Left hindlimb (tissue), 1 donor: ENCODE data around the gene ADAMTS3.
A peak's percentile ranks its signal among the peaks of the same experiment; 100 is the strongest.
"Not testable (repeated sequence)": the region's sequence is repeated elsewhere in the genome, so short reads cannot be mapped to it uniquely, and the experiment has no call there.

Experiments
- DNase-seq: peaks from one replicate; pipeline ENCODE4 v3.0.0-alpha.2; 2018

The ADAMTS3 gene

DNA sequence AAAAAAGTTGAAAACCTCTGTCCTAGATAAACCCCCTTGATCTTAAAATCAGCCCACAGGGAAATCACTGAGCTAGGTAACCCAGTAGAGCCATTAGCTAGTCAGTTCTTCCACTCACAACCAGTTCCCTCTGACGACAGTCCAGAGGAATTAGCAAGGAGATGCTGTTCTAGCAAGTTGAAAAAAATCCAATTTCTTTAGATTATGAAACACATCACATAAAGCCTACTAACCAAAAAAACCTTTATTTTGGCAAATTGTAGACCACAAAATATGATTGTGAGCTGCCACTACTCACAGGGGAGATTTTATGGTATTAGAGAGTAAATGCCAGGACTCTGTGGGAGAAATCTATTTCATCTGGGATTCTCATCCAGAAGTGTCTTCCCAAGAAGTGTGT, 22.6 kb downstream of the ADAMTS3 start:
- DNase-seq, result no peak

DNA sequence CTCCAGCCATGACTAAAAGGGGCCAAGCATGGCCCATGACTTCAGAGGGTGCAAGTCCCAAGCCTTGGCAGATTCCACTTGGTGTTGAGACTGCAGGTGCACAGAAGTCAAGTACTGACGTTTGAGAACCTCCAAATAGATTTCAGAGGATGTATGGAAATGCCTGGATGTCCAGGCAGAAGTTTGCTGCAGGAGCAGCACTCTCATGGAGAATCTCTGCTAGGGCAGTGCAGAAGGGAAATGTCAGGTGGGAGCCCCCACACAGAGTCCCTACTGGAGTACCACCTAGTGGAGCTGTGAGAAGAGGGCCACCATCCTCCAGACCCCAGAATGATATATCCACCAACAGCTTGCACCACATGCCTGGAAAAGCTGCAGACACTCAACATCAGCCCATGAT, 28.3 kb downstream of the ADAMTS3 start:
- DNase-seq, result not testable (repeated sequence)

DNA sequence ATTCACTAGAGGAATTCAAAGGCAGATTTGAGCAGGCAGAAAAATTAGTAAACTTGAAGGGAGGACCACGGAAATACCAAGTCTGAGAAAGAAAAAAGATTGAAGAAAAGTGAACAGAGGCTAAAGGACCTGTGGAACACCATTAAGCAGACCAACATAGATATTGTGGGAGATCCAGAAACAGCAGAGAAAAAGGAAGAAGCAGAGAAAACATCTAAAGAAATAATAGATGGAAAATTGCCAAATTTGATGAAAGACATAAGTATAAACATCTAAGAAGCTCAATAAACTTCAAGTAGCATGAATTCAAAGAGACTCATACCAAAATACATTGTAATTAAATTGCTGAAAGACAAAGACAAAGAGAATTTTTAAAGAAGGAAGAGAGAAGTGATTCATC, 31.0 kb downstream of the ADAMTS3 start:
- DNase-seq, result no peak

DNA sequence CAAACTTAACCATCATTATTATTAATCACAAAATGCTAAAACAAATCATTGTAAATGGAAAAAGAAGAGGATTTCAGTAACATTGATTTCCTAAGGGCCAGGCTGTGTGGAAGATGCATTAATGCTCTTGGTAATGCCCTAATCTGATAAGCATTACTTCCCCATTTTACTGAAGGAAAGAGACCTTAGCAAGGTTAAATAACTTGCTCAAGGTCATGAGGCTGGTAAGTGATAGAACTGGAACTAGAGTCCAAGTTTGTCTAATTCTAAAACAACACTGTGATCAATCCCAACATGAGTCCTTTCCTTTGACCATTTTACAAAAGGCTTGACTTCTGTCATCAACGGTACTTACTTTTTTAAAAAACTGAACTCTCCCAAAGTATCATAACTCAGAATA, 32.6 kb downstream of the ADAMTS3 start:
- DNase-seq, result no peak

DNA sequence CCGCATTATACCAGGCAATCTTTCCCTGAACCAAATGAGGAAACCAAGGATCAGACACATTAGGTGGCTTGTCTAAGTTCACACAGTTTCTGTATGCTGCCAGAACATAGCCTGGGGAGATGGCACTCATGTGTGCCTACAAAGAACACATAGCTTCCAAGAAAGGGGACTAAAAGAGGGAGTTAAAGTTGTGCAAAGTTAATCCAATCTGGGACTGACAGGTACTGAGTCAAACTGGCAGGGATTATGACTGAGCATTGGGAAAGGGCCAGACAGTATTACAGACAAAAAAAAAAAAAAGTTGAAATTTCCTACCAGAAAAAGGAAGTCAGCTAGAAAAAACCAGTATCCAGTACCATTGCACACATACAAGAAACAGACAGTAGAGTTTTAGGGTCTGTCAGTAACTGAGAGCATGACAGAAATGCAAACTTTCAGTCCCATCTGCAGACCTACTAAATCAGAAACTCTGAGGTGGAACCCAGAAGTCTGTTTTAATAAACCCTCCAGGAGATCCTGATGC, 37.2 kb downstream of the ADAMTS3 start:
- DNase-seq, result no peak

DNA sequence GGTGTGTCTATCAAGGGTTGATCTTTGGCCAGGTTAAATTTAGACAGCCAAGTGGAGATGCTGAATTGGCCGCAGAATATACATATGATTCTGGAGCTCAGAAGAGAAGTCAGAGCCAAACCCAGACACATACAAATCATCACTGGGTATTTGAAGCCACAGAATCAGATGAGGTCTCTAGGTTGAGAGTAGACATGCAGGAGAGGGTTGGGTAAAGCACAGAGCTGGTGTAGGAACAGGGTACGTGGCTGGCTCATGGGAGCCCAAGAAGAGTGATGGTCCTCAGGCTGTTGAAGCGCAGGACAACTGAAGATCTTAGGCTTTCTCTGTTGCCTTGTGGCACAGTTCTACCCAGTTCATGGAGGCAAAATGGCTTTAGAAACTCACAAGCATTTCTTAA, 37.7 kb downstream of the ADAMTS3 start:
- DNase-seq, result no peak

DNA sequence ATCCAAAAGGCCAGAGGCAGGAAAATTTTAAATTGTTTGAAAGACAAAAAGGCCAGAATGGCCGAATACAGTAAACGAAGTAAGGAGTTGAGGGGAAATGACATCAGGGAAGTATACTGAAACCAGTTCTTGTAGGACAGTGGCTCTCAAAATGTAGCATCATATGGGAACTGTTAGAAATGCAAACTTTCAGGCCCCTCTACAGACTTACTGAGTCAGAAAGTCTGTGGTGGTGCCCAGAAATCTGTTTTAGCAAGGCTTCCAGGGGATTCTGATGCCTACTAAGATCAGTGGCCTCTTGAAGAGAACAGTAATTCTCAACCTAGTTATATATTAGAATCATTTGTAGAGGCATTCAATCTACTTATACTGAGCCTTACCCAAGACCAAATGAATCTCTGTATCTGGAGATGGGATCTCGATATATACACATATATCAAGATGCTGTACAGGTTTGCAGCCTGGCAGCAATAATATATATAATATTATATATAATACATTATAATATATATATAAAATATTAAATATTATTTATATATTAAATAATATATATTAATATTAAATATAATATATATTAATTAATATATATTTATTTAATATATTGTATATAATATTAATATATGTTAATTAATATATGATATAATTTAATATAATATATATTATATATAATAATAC, 39.7 kb downstream of the ADAMTS3 start:
- DNase-seq, result no peak

DNA sequence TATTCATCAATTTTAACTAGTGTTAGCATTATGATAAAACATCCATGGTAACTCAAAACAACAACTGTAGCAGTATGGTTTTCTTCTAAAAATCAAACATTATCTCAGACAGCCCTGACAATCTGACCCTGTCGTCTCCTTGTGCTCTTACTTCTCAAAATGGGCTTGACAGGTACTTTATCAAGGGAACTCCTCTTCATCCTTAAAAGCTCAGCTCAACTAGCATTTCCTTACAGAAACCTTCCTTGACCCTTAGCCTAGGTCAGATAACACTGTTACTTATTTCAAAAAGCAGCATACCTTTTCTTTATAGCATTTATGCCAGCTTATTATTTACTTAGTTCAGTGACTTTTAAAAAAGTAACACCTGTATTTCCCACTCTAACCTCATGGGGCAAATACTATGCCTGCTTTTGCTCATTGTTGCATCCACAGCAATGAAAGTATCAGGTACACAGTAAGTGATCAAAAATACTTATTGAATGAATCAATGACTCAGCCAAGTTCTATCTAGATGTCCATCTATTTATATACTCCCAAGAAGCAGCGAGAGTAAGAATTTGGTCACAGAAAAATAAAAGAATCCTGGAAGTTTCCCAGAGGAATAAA, 41.9 kb downstream of the ADAMTS3 start:
- DNase-seq, result no peak

DNA sequence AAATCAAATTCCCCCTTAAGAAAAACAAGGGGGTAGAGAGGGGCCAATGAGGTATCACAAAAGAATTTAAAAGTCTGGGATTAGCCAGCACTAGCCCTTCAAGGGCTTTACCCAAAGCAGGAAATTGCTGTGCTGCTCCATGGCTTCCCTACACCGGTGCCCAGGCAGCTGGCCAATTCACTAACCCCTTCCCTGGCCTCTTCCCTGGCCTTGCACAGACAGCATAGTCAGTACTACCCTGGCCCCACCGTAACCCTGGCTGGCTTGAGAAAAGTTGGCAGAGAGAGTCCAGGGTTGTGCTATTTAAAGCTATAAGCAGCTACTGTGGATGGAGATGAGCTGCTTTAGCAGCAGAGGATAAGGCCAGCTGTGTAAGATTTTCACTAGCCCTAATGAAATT, 43.1 kb downstream of the ADAMTS3 start:
- peak; percentile 94 for DNase-seq

DNA sequence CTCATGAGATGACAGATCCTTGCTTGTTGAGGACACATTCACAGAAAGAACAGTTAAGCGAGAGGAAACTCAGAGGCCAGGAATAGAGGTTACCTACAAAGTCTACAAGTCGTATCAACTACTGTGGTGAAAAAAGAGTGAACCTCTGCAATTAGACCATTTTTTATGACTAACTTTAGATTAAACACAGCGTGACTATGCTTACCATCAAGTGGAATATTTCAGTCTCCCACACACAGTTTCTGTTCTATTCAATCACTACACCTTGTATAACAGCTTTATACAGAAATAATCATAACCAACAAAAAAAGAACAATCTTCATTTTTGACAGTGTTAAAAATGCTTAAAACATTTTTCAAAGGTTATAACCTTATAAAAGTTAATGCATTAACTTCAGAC, 46.6 kb downstream of the ADAMTS3 start:
- no peak for DNase-seq

DNA sequence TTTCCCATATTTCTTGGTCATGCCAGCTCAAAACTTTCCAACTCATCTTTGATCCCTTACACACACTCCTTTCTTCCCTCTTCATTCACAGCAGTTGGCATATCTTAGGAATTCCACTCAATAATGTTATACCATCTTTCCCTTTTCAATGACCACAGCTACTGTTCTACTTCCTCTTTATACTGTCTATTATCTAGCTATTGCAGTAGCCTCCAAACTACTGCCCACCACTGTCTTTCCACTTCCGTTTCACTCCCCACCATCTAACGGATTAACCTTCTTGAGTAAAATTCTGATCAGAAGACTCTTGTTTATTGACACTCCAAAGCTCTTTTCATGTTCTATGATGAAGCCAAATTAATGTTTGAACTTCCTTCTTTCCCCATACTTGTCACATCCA, 55.8 kb downstream of the ADAMTS3 start:
- no peak for DNase-seq

DNA sequence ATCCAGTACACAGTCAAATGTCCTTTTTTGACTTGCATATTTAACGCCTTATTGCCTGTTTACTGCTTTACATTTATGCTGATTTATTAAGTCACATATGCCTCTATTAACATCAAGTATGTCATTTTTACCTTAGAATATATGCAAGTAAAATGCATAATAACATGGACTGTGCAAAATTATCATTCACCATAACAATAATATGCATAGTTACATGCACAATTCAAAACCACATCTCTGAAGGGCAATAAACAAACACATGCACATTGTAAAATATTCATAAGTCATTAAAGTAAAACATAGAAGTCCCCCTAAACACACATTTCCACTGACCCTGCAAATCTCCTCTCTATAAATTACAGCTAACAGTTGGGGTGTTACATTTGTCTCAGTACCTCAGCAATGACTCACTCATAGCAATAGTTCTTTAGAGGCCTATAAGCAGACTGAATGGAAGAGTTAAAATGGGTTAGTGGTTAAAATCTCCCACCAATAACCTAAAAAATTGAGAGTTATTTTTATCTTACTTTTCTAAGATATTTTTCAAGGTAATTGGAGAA, 61.1 kb downstream of the ADAMTS3 start:
- DNase-seq, result no peak

DNA sequence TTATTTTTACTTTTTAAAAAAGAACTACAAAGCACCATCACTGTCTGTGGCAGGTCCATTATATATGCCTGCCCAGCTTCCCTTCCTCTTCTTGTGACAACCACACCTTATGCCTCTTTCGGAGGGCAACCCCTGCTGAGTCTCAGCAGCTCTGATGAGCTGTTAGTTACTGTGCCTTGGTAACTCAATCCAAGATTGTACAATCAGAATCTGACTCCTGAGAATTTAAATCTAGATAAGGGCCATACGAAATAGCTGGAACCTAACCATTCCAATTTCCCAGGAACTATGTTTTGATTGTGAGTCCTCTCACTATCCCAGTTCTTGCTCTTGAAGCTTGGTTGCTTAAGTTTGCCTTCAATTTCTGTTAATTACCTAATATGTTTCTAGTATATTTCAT, 61.9 kb downstream of the ADAMTS3 start:
- no peak for DNase-seq

DNA sequence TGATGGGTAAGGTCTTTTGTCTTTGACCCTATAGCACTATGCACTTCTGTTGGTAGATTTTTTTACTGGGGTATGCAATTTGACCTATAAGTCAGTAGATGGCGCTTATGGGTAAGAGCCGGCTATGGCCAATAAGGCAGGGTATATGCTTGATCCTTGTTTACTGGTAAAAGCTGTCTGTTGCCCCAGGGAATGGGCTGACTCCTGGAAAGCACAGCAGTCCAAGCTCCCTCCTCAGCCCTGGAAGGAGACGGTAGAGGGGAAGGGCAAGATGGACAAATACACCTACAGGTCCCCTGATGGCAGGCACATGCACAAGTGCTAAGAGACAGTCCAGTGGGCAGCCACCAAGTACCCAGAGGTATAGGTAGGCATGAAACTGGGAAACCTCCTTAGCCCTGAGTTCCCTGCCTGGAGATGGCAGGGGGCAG, 63.7 kb downstream of the ADAMTS3 start:
- peak; percentile 29 for DNase-seq

DNA sequence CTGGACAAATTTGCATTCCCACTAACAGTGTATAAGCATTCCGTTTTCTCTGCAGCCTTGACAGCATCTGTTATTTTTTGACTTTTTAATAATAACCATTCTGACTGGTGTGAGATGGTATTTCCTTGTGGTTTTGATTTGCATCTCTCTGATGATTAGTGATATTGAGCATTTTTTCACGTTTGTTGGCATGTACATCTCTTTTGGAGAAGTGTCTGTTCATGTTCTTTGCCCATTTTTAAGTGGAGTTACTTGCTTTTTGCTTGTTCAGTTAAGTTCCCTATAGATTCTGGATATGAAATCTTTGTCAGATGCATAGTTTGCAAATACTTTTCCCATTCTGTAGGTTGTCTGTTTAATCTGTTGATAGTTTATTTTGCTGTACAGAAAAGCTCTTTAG, 68.8 kb downstream of the ADAMTS3 start:
- DNase-seq, result no peak

DNA sequence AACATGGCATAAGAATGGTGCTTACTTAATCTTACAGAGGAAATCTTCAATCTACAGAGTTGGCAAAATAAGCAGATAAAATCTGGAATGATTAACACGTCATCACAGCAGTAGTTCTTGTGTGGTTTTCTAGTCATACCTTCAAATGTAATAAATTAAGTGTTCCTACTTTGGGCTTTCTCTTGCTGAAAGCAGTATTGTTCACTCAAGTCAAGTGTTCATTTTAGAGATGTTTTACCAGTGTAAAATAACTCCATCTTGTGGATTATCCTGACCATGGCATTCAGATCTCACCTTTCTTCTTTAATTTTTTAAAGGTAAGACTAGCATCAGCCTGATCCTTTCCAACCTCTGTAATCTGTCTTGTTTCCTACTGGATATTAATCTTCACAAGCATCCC, 72.9 kb downstream of the ADAMTS3 start:
- no peak for DNase-seq

DNA sequence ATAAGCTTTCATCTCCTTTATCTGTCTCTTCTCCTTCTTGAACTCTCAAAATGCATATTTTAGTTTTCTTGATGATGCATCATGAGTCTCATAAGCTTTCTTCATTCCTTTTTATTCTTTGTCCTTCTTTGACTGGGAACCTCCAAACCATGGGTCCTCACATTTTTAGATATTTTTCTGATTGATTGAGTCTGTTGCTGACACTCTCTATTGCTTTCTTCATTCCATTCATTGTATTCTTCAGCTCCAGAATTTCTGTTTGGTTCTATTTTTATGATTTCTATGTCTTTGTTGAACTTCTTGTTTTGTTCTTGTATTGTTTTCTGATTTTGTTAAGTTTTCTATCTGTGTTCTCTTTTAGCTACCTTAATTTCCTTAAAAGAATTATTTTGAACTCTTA, 74.9 kb downstream of the ADAMTS3 start:
- no peak for DNase-seq

DNA sequence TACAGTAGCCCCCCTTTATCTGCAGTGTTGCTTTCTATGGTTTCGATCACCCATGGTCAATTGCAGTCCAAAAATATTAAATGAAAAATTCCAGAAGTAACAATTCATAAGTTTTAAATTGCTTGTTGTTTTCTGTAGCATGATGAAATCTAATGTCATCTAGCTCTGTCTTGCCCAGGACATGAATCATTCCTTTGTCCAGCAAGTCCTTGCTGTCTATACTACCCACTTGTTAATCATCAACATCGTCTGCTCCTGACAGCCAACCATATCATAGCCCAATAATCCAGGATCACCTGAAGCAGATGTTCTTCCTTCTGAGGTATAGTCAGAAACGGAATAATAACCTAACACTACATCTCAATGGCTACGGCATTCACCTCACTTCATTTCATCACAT, 79.8 kb downstream of the ADAMTS3 start:
- DNase-seq, result no peak

DNA sequence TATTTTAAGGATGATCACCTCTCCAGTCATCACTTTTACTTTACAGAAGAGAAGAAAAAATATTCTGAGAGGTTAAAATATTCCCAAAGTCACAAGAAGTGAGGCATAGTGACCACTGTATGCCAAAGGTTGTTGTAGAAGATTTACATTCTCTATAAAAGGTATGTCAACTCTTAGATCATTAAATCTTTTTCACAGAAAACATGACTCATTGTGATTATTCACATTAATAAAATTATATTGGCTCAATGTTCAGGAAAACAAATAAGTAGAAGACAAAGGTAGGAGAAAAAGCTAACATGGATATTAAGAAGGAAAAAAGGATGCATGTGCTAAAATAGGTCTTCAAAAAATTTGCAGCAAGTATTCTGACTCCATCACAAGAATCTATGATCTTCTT, 82.0 kb downstream of the ADAMTS3 start:
- DNase-seq, result no peak

DNA sequence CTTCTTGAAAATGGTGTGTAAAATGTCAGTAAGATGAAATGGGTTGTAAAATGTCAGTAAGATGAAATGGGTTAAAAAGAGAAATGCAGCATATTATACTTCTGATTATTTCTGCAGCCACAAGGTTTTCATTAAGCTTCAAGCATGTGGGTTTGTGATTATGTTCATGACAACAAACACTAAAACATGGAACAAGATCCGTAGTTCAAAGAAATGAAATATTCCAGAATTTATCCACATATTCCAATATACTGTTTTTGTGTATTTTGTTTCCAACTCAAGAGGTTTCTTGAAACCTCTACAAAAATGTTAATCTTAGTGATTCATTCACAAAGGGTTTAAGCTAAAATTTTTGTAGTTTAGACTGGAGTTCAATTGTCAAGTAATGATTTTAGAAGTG, 84.0 kb downstream of the ADAMTS3 start:
- no peak for DNase-seq

DNA sequence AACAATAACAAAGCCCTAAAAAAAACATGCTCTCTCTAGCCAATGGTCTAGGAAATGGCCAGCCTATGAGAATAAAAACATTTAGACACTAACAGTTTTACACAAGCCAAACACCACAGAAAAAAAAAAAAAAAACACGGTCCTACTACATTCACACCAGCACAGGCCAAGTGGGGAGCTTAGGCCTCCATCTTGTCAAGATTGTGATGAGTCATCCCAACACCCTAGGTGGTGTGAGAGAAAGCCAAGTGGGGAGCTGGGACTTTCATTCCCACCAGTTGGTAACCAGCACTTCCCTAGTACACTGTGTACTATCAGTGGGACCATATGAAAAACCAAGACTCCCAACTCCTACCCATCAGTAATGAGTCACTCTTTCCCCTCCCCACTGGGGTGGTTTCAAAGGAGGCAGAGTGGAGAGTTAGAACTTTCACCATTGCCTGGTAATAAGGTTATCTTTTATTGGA, 95.6 kb downstream of the ADAMTS3 start:
- DNase-seq, result no peak

DNA sequence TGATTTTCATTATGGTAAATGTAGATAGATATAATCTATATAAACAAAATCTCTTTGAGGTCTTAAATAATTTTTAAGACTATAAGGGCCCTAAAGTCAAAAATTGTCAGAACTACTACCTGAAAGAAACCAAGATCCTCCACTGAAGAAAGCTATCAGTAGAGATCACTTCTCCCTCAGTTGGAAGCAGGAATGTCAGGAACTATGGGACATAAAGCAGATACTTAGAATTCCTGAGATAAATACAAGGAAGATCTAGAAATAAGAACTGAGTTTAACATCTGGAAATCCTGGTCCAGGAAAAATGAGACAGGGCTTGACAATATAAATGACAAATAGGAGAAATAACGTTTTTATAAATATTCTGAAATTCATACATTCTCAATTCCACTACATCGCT, 97.2 kb downstream of the ADAMTS3 start:
- no peak for DNase-seq

DNA sequence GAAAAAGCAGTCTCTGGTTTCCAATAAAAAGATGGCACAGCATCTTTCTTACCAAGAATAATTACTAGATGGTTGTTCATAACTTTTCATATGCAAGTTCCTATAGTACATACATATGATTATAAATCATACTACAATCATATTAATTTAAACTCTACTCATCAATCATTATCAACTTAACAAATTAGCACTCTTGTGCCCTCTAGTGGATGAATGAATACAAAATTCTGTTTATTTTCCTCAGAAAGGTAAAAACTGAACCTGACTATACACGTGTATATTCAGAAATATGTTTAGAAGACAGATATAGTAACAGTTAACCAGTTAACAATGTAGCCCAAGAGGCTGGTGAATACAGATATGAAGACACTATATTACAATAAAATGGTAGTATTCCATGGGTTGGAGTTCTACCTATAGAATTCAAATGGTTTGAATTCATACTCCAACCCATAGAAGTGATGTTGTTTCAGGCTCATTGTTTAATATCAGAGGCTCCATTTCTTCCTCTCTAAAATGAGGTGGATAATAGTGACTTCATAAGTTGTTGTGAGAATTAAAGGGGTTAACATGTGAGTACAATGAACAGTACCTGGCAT, 100.0 kb downstream of the ADAMTS3 start:
- DNase-seq, result no peak

DNA sequence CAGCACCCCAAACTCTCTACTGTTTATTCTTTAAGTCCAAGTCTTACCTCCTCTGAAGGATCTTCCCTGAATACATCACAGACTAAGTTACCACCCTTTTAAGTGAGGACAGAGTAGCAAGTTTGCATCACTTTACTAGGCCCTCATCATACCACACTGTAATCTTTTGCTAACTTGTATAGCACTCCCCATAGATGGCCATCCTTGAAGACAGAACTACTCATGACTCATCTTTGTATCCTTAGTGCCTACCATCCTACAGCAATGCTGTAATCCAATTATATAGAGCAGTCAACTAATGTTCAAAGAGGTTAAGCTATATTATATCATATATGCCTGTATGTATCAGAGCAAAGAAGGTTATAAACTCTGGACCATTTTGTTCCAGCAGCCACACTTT, 101.4 kb downstream of the ADAMTS3 start:
- no peak for DNase-seq
